ENCODE data around the gene TMSB15B.
"Not testable (repeated sequence)": the region's sequence is repeated elsewhere in the genome, so short reads cannot be mapped to it uniquely, and the experiment has no call there.

Gene TMSB15B

DNA sequence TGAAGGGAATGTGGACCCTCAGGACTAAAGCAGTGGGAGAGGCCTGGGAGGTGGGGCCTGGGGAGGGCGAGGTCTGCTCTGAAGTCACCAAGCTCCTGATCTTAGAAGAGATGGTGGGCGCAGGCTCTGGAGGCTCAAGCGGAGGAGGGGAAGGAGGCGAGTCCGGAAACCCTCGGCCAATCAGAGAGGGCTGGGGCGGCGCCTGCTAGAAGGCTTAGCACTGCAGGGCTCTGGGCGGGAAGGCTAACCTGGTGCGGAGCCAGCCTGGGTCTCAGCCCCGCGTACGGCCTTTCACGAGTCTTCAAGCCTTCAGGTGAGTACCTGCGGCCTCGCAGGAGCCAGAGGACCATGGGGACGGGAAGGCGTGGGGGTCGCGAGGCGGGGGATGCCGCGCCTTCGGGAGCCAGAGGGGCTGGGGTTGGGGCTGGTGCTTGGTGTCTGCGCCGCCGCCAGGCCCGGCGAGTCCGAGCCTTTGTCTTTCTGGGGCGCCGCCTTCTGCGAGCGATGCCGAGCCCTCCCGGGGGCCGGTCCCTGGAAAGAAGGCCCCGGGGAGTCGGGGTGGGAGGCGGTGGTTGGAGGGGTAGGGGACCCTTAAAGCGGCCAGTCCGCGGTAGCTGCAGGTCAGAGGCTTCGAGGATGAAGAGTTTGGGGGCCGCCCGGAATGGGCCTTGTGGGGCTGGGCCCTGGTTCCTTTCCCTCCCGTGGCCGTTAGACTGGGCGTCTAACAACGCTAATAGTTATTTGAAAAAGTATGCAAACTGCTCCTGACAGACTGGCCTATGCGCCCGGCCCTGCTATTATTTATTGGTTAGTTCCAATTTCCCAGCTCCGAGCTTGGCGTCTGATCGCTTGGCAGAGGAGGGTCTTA, at the start of gene TMSB15B:
Gene TMSB15B (plus strand): TSS at position 217 of the 868 bp plus-strand sequence.
- DNase-seq (ENCODE audit: low spot score), result not testable (repeated sequence)

DNA sequence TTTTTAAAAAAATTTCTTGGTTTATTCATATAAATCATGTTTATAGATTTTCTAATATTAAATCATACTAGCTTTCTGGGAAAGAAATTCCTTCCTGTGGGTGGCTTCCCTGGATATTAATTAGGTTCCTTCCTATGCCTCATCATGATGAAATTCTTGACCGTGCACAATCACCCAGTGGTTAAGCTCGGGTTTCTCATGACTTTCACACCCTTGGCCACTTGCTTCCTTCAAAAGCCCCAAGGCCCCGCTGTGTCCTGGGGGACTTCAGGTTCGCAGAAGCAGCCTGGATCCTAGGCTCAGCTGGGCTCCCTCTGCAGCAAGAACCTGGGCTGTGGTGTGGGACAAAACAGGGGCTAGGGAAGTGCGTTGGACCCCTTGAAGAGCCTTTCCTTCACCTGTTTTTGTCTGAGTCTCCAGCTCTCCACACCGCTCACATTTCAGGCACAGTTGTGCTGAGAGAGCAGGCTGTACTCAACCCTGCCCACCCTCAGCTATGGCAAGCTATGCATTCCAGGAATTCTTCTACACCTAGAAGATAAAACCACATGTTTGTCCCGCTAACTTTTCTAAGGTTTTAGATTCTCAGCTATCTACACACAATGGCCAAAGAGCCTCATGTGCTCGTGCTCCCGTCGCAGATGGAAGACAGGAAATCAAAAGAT, 48.9 kb upstream of the TMSB15B start:
- DNase-seq (ENCODE audit: low spot score), result no peak

DNA sequence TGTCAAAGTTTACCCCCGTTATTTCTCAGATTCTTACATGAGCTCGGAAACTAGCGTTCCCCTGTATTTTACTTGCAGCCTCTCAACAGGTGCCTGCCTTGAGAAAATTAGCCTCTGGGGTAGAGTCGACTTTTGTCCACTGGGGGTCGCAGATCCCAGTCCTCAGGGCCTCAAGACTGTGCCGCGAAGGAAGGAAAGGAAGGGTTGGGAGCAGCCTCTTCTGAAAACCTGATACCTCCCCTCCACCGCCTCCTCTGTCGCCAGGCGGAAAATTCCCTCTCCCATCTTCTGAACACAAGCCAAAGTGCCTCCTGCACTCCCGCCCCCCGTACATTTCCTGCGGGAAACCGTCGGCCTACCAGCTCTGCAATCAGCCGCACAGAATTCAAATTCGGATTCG, 44.4 kb upstream of the TMSB15B start:
- DNase-seq (ENCODE audit: low spot score), result peak; percentile 82

DNA sequence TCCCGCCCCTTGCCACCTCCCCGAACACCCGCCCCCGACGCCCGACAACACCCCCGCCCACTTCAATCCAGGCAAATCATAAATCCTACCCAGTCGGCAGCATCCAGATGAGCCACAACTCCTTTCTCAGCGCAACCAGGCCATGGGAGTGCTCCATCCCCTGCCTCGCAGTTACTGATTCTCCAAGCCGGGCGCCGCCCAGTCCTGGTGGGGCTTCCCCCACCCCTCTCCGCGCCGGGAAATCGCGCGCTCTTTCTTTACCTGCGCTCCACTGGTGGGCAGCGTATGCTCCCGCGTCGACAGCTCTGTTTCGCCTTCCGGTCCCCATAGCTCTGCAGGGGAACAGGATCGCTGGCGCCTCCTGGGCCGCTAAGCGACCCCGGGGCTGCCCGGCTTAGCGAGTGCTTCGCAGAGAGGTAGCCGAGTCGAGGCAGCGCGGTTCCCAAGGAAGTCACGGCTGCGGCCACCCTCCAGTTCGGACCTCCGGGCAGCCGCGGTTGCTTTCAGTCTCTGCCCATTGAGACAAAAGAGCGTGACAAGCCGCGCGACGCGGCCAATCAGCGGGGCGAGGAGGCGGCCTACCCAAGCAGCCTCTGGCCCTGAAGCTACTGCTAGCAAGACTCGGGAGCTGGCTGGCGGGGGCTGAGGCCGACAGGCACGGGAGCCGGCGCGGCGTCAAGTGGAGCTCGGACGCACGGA, 43.7 kb upstream of the TMSB15B start:
- DNase-seq (ENCODE audit: low spot score), result peak; percentile 91

DNA sequence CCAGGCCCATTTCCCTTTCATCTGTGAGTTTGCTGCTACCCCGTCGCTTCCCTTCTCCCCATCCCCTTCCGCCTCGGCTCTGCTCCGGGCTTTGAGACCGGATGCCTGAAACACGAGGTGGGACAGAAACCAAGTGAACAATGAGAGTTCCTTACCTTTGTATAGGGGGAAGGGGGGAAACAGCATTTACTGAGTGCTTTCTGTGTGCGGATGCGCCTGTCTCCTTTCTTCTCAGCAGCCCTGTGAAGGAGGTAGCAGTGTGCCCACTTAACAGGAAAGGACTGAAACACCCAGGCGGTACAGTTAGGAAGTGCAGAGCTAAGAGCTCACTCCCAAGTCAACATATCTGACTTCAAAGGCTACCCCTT, 43.2 kb upstream of the TMSB15B start:
- no peak for DNase-seq (ENCODE audit: low spot score)

DNA sequence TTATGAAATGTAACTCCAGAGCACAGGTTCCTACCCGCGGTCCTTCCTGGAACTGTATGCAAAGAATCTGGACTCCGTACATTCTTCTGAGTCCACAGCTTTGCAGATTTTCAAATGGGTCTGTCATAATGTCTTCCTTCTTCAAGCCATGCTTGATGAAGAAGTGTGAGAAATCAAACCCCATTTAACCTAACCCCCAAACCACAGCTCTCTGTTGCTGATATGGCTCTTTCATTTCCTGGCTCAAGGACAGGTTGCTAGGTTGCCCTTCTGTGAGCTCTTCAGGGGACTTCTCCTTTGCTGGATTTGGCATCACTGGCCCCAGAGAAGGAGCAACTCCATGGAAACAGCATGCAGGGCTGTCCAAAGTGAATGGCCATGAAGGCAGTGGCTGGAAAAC, 41.9 kb upstream of the TMSB15B start:
- DNase-seq (ENCODE audit: low spot score), result not testable (repeated sequence)

DNA sequence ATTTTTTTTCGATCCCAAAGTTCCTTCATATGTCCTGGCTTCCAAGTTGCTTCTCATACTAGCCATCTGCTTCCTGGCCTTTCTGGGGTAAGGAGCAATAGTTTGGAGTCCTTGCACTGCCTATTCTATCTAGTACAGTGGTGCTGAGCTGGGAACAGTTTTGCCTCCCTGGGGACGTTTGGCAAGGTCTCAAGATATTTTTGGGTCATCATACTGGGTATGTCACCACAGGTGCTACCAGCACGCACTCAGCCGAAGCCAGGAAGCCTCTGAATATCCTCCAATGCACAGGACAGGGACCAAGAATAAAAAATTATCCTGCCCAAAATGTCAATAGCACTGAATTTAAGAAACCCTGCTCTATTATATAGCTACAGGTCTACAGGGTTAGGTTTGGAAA, 35.4 kb upstream of the TMSB15B start:
- DNase-seq (ENCODE audit: low spot score), result no peak

DNA sequence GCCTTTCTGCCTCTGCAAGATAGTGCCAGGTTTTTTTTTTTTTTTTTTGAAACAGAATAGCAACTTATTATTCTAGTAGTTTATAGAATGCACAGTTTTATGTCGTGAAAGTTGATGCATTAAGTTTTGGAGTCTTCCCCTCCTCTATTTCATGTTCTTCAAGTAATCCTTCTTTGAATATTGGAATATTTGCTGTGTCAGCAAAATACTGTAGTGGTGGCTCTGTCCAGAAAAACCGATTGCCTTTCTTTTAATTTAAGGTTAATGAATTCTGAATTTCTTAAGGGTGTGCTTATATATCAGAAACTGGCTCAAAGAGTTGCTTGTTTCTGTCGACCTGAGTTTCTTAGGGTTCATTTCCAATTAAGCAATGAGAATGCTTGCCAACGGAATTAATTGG, 34.8 kb upstream of the TMSB15B start:
- DNase-seq (ENCODE audit: low spot score), result no peak

DNA sequence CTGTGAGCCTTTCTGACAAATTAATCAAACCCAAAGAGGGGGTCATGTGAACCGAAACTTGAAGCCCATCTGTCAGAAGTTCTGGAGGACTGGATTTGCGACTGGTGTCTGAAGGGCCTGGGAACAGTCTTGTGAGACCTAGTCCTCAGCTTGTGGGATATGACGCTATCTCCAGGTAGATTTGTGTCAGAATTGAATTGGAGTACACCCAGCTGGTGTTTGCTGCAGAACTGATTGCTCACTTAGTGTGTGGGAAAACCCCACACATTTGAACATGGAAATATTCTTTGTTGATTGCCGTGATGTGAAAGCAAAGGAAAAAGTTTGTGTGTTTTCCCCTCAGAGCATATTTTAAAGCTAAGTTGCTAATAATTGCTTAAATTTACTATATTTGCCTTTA, 30.3 kb upstream of the TMSB15B start:
- DNase-seq (ENCODE audit: low spot score), result no peak

DNA sequence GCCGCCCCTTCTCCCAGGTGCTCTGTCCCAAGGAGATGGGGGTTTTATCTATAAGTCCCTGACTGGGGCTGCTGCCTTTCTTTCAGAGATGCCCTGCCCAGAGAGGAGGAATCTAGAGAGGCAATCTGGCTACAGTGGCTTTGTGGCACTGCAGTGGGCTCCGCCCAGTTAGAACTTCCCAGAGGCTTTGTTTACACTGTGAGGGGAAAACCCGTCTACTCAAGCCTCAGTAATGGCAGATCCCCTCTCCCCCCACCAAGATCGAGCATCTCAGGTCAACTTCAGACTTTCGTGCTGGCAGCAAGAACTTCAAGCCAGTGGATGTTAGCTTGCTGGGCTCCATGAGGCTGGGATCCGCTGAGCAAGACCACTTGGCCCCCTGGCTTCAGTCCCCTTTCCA, 22.2 kb upstream of the TMSB15B start:
- not testable (repeated sequence) for DNase-seq (ENCODE audit: low spot score)

DNA sequence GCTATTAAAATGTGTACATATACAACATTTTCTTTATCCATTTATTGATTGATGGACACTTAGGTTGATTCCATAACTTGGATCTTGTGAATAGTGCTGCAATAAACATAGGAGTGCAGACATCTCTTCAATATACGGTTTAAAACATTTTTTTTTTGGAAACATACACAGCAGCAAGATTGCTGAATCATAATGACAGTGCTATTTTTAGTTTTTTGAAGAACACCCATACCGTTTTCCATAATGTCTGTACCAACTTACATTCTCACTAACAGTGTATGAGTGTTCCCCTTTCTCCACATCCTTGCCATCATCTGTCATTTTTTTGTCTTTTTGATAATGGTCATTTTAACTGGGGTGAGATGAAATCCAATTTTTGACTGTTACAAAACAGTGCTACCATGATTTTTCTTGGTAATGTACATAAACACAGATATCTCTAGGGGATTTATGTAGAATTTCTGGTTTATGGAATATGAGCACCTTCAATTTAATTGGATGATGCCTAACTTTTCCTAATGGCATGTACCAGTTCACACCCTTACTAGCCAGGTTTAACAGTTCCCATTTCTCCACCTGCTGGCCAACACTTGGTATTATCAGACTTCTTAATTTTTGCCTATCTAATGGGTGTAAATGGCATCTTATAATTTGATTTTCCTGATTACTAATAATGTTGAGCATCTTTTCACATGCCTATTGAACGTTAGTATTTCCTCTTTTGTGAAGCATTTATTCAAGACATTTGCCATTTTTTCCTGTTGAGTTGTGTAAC, 21.0 kb upstream of the TMSB15B start:
- no peak for DNase-seq (ENCODE audit: low spot score)

DNA sequence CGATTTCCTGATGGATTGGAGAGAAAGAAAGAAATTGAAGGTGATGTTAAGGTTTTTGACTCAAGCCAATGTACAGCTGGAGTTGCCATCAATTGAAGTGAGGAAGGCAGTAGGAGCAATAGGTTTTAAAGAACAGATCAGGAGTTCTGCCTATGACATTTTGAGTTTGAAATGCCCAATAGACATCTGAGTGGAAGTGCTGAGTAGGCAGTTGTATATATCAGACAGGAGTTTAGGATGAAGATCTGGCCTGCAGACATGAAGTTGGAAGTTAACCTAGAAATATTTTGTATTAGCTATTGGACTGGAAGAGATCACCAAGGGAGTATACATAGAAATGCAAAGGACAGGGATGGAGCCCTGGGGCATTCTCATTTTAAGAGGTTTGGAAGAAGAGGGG, 12.9 kb upstream of the TMSB15B start:
- DNase-seq (ENCODE audit: low spot score), result no peak

DNA sequence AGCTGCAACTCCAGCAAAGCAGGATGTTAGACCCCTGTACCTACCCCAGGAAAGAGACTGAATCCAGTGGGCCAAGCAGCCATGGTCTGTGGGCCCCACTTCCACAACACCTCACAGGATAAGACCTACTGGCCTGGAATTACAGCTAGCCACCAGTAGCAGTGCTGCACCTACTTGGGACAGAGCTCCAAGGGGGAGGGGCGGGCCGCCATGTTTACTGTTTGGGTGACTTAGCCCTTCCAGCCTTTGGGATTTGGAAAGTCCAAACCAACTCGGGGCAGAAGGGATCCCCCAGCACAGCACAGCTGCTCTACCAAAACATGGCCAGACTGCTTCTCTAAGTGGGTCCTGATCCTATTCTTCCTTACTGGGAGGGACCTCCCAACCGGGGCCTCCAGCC, 9.1 kb upstream of the TMSB15B start:
- no peak for DNase-seq (ENCODE audit: low spot score)

DNA sequence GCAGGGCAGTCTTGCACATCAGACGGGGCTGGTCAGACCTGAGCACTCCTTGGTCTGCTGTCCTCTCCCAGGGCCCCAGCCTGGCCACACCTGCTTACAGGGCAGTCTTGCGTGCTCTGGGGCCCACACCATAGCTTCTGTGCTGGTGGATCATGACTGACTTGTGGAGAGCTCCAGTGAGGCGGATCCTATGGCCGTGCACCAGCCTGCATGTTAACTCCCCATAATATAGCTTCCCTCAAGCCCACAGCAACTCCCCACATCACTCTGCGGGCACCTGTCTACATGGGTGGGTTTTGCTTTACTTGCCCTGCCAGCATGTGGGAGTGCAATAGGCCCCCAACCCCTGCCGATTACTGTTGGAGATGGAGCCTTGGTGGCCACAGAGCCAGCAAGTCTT, 8.2 kb upstream of the TMSB15B start:
- DNase-seq (ENCODE audit: low spot score), result no peak

DNA sequence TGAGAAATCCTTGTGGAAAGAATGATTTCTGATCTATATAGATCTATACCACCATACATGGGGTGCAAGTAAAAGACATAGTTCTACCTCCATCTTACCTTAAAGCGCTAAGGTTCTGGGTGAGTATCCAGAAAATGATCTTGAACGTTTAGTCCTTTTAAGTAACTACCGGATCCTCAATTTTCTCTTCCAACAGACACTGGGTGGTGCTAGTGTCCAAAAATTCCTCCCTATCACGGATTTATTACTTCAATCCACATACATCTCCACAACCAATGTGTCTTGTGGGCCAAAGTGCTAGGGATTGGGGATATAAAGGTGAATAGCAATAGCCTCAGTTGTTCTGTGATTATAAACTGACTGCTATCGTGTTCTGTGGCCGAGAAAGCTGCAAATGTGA, 1.8 kb upstream of the TMSB15B start:
- DNase-seq (ENCODE audit: low spot score), result not testable (repeated sequence)

DNA sequence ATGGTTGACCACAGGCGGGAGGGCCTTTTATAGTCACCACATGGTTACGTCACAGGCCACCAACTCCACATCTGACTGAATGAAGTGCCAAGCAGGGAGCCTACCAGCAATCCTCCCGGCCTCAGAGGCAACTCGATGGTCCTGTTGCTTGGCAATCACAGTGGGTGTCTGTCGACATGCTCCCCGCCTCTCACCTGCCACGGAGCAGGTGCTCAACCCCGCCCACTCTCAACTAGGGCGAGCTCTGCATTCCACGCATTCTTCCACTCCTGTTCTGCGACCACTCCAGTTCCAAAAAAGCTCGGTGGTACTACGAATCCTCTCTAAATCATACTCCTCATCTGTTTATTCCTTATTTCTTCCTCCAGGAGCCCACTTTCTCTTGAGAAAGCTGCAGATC, 21.1 kb downstream of the TMSB15B start:
- not testable (repeated sequence) for DNase-seq (ENCODE audit: low spot score)

DNA sequence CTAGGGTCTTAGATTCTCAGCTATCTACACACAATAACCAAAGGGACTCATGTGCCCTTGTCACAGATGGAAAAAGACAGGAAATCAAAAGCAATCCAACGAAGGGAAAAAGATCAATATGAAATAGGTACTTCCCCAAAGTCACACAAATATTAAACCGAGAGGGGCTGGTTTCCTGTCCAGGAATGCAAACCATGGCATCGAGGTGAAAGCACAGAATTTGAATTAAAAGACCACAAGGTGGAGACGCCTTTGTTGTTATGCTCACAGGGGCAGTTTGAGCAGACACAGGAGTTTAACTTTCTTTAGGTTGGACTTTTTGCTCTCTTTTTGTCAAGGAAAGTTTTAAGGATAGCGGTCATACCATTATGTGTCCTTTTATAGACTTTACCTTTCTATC, 36.8 kb downstream of the TMSB15B start:
- no peak for DNase-seq (ENCODE audit: low spot score)

DNA sequence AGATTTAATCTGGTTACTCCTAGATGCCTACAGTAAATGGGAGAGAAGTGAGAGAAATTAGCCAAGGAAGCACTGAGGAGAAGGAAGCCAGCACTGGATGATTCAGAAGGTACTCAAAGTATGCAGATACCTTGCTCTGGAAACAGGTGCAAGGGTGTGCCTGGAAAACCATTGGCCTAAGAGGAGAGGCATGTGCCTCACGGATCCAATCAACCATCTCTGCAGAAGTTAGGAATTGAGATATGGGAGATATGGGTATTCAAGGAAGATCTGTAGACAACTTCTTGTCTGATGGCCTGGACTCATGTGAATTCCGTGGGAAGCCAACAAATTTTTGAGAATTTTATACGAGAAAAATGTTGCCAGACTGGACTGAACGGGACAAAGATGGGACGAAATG, 46.4 kb downstream of the TMSB15B start:
- no peak for DNase-seq (ENCODE audit: low spot score)

DNA sequence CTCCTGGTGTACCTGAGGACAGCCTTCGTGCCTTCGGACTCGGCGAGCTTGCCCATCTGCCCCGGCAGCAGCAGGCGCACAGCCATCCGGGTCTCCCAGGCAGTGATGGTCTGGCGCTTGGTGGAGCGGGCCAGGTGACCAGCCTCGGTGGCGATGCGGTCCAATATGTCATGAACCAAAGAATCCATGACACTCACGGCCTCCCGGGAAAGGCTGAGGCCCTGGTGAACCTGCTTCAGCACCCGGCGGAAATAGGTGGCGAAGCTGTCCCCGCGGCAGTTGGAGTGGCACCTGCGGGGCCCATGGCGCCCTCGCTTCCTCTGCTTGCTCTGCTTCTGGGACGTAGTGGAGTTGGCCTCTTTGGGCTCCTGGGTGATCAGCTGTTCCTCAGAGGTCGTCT, 50.7 kb downstream of the TMSB15B start:
- no peak for DNase-seq (ENCODE audit: low spot score)

DNA sequence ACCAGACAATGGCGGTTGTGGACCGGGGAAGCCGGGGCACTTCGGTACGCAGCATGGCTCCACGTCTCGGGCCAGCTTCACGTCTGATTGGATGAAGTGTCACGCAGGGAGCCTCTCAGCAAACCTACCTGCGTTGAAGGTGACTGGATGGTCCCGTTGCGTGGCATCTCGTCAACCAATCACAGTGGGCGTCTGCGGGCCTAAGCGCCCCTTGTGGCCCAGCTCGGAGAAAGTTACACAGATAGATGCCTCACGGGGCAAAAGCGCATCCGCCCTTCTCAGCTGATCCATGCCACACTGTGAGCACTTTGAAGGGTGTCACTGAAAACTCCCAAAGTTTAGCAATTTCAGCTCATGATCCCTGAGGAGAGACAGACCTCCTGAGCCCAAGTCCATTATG, 51.2 kb downstream of the TMSB15B start, which contains the start of gene H2BW1:
Gene H2BW1 (minus strand): TSS at position 103 of the 400 bp plus-strand sequence. CDS start 132 bp downstream, outside the sequence.
- no peak for DNase-seq (ENCODE audit: low spot score)

DNA sequence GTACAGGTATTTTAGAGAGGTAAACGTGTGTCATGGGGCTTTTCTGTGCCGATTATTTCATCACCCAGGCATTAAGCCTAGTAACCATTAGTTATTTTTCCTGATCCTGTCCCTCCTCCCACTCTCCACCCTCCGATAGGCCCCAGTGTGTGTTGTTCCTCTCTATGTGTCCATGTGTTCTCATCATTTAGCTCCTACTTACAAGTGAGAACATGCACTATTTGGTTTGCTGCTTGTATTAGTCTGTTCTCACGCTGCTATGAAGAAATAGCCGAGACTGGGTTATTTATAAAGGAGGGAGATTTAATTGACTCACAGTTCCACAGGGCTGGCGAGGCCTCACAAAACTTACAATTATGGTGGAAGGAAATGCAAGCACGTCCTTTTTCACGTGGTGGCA, 53.1 kb downstream of the TMSB15B start:
- not testable (repeated sequence) for DNase-seq (ENCODE audit: low spot score)

Measured in ecto neural progenitor cell (in vitro differentiated cells).